ENCODE results near the gene CTNNA1.

GRCh38 chr5:138753794-138754698 lies 821 bp downstream of the CTNNA1 start:
- TF ChIP-seq DLX4 (CRISPR knock-in tag; IDR thresholded peaks at IDR 0.05), result no peak
- TF ChIP-seq CHD7 (IDR thresholded peaks at IDR 0.05; ENCODE audit: low read depth, low read length), result no peak
- TF ChIP-seq SP2 (IDR thresholded peaks at IDR 0.05; ENCODE audit: extremely low read depth, low read depth, low read length, poor library complexity, severe bottlenecking), result no peak
- TF ChIP-seq POLR3G (IDR thresholded peaks at IDR 0.05; ENCODE audit: extremely low read depth, insufficient read length, insufficient replicate concordance), result no peak
- no peak for TF ChIP-seq ESRRB (CRISPR knock-in tag; IDR thresholded peaks at IDR 0.05; ENCODE audit: borderline replicate concordance)
- TF ChIP-seq GATAD2B (IDR thresholded peaks at IDR 0.05; ENCODE audit: borderline replicate concordance), result no peak
- peak in 1 of 2 experiments; percentile 26; a peak in 1 of 4 replicates for TF ChIP-seq SIN3A (IDR thresholded peaks at IDR 0.05; ENCODE audit: borderline replicate concordance in 2 of 2, control insufficient read depth in 1 of 2, low read depth in 2 of 2, low read length in 2 of 2)

All from K562 (cell line).